Aorta (tissue), 5 donors: Measurements from ENCODE around the gene GNPTAB. TPM values are rescaled to one million over a fixed set of nuclear protein-coding genes. Genes with fewer than 3 reads are reported as not detected.

ENCODE experiments used
- ATAC-seq: fragments of 200-7000 bp; cut with Tn5 transposase; one replicate; pipeline ENCODE4 v1.9.1; 2022; ENCODE audit warnings: moderate library complexity; ENCODE audit not compliant: low FRiP score
- DNase-seq, 2 donors: peaks; one replicate each; pipeline ENCODE4 v3.0.0-alpha.2; 2020
- H3K27ac ChIP-seq, 2 donors: one replicate each; pipeline ENCODE4 v1.5.1; 2013; ENCODE audit warnings: low read length in 2 of 2, mild to moderate bottlenecking in 2 of 2, moderate library complexity in 2 of 2, control low read depth in 1 of 2, inconsistent platforms in 1 of 2, low read depth in 1 of 2
- H3K27me3 ChIP-seq, 2 donors: one replicate each; pipeline ENCODE4 v1.6.1; 2013; ENCODE audit warnings: control low read depth in 1 of 2, low read length in 1 of 2, mild to moderate bottlenecking in 1 of 2, moderate library complexity in 1 of 2; ENCODE audit not compliant: insufficient read depth in 2 of 2, control insufficient read depth in 1 of 2
- H3K36me3 ChIP-seq, 2 donors: one replicate each; pipeline ENCODE4 v1.6.1; 2013; ENCODE audit warnings: control low read depth in 1 of 2, low read length in 1 of 2, mild to moderate bottlenecking in 1 of 2; ENCODE audit not compliant: insufficient read depth in 2 of 2, control insufficient read depth in 1 of 2
- H3K4me1 ChIP-seq, 2 donors: one replicate each; pipeline ENCODE4 v1.6.1; 2013; ENCODE audit warnings: low read length in 2 of 2, control low read depth in 1 of 2, mild to moderate bottlenecking in 1 of 2, moderate library complexity in 1 of 2; ENCODE audit not compliant: insufficient read depth in 2 of 2, control insufficient read depth in 1 of 2
- H3K4me3 ChIP-seq, 2 donors: one replicate each; pipeline ENCODE4 v1.5.1; 2013; ENCODE audit warnings: low read length in 2 of 2, control low read depth in 1 of 2, mild to moderate bottlenecking in 1 of 2
- H3K9me3 ChIP-seq: one replicate; pipeline ENCODE4 v1.6.1; 2013; ENCODE audit warnings: mild to moderate bottlenecking, low read length; ENCODE audit not compliant: control insufficient read depth
- WGBS, 2 donors: extraction: QIAGEN DNeasy Blood & Tissue Kit; methylation state at CpG; one replicate each; pipeline ENCODE4 v1.1.7; 2013; 5-methylcytosine and 5-hydroxymethylcytosine counted together
- intact Hi-C, 2 donors: fragments of 100-400 bp; cut with DNase I; formaldehyde crosslinking; loops; one replicate each; pipeline versions ENCODE4 v1.14.2 to v1.15.0; 2022
- polyA plus RNA-seq, 2 donors: library from polyadenylated mRNA; stranded (reverse); fragments of 200-250 nt; gene quantifications; one replicate each; pipeline ENCODE4 v1.2.3, GENCODE V29; 2013
- total RNA-seq, 2 donors: library from RNA; stranded (reverse); fragmentation: NEBNext Ultra II Directional; extraction: Animal tissue kit (Norgen Biotek cat#: 25700); gene quantifications; one replicate each; pipeline ENCODE4 v1.2.1, GENCODE V29; 2021
- donor health status: healthy with polysubstance abuse.
- donor health status: Bipolar disorder and iron deficiency.
- donor health status: DM: no; HTN: no; CAD: no.
- donor health status: DM: no; HTN: no; CAD: no.
- donor health status: DM: yes; HTN: yes; CAD: no.

The GNPTAB gene
- total and polyA plus RNA-seq, 4 donors = 9.1 to 43.3 (median 19.2) TPM

GRCh38 chr12:101698800-101699347, 131.9 kb downstream of the GNPTAB start:
- no peak overlapping the region for H3K27ac ChIP-seq

GRCh38 chr12:101697930-101698799, 132.6 kb downstream of the GNPTAB start:
- Histone ChIP-seq H3K27ac (peak overlapping the region; percentile 43 to 70), H3K4me3 (peak overlapping the region; percentile 52 to 68), H3K4me1 (peaks cover 0 to 2% of the 10 kb centered on the region in 2 donors), H3K27me3 (no peaks in the 10 kb centered on the region), H3K36me3 (no peaks in the 10 kb centered on the region), H3K9me3 (no peaks in the 10 kb centered on the region)
- DNase-seq = peak; percentile 62 to 85
- 0% methylated on average over 48 to 67 of the region's 67 CpGs for WGBS, 2 donors
- intact Hi-C loops = no loop called here
- peak; percentile 80 for ATAC-seq

More at GRCh38 chr12:101698800-101699347, 131.9 kb downstream of the GNPTAB start:
- no peaks in the 10 kb centered on the region for H3K27me3 ChIP-seq
- no peaks in the 10 kb centered on the region for H3K36me3 ChIP-seq
- peaks cover 0 to 2% of the 10 kb centered on the region in 2 donors for H3K4me1 ChIP-seq
- peak overlapping the region; percentile 52 to 68 for H3K4me3 ChIP-seq
- DNase-seq = no peak
- intact Hi-C loops = no loop called here
- WGBS, 2 donors = 81 to 82% methylated on average over 12 of the region's 12 CpGs
- H3K9me3 ChIP-seq = no peaks in the 10 kb centered on the region
- ATAC-seq = no peak

GRCh38 chr12:101697197-101697929, 133.4 kb downstream of the GNPTAB start, which contains the start of gene CHPT1:
Gene CHPT1 (plus strand): TSS chr12:101697640. CDS start chr12:101697862, 222 bp downstream.
- Histone ChIP-seq H3K27ac (peak within 1 kb of the TSS; percentile 43 to 70), H3K4me3 (peak within 1 kb of the TSS; percentile 52 to 68), H3K27me3 (no peaks in the 10 kb centered on the region), H3K9me3 (no peaks in the 10 kb centered on the region), H3K36me3 (no peaks in the 10 kb centered on the region), H3K4me1 (peaks cover 0 to 2% of the 10 kb centered on the region in 2 donors)
- 0% methylated on average over 53 to 80 of the region's 80 CpGs for WGBS, 2 donors
- DNase-seq (peak; percentile 79 to 90), ATAC-seq (peak; percentile 82)
- intact Hi-C loops = no loop called here

GRCh38 chr12:101696251-101697196, 134.2 kb downstream of the GNPTAB start:
- H3K27me3 ChIP-seq = no peaks in the 10 kb centered on the region
- H3K4me3 ChIP-seq = peak overlapping the region; percentile 52 to 68
- H3K36me3 ChIP-seq = no peaks in the 10 kb centered on the region
- intact Hi-C loops = no loop called here
- no peaks in the 10 kb centered on the region for H3K9me3 ChIP-seq
- WGBS, 2 donors = 17 to 21% methylated on average over 18 of the region's 18 CpGs
- peak overlapping the region in 1 of 2 donors; percentile 64 for H3K27ac ChIP-seq
- ATAC-seq (peak; percentile 15), DNase-seq (peak; percentile 56 to 74)
- no peaks in the 10 kb centered on the region for H3K4me1 ChIP-seq

- no peak for ATAC-seq
- no peaks in the 10 kb centered on the region for H3K36me3 ChIP-seq
- H3K27me3 ChIP-seq = no peaks in the 10 kb centered on the region
- no peak for DNase-seq
- WGBS, 2 donors = 92 to 97% methylated on average over 1 of the region's 1 CpG
- no peak overlapping the region for H3K27ac ChIP-seq
- no peak overlapping the region for H3K4me3 ChIP-seq
- no peaks in the 10 kb centered on the region for H3K4me1 ChIP-seq
- intact Hi-C loops = no loop called here
- no peaks in the 10 kb centered on the region for H3K9me3 ChIP-seq
These were observed 135.1 kb downstream of the GNPTAB start for GRCh38 chr12:101695706-101696105.

Other genes starting within 250 kb of the GNPTAB start
- gene MYBPC1, start 236.0 kb downstream of the GNPTAB start, total RNA-seq = not detected
- under 1 TPM in 1 of 2 donors, not detected in 1; 0.36 TPM for gene MYBPC1, start 236.0 kb downstream of the GNPTAB start, polyA plus RNA-seq
- 10 to 100 TPM; 41.8 to 49.9 TPM for gene CHPT1, start 133.3 kb downstream of the GNPTAB start, total RNA-seq
- gene CHPT1, start 133.3 kb downstream of the GNPTAB start, polyA plus RNA-seq = 10 to 100 TPM; 34.1 to 83.8 TPM
- under 1 TPM; 0.48 to 0.65 TPM for gene SYCP3, start 91.5 kb downstream of the GNPTAB start, total RNA-seq
- under 1 TPM in 1 of 2 donors, not detected in 1; 0.03 TPM for gene SYCP3, start 91.5 kb downstream of the GNPTAB start, polyA plus RNA-seq
- 10 to 100 TPM; 28.6 to 37.4 TPM for gene DRAM1, start 46.6 kb upstream of the GNPTAB start, total RNA-seq
- gene DRAM1, start 46.6 kb upstream of the GNPTAB start, polyA plus RNA-seq = 10 to 100 TPM; 11.0 to 16.5 TPM
- gene WASHC3, start 231.0 kb upstream of the GNPTAB start, total RNA-seq = 10 to 100 TPM; 36.9 to 57.4 TPM
- gene WASHC3, start 231.0 kb upstream of the GNPTAB start, polyA plus RNA-seq = 10 to 100 TPM; 62.0 to 70.7 TPM